Limb (tissue), 2 donors: ENCODE data around the gene PCSK1.
A peak's percentile ranks its signal among the peaks of the same experiment; 100 is the strongest.

Experiments used
- DNase-seq, 2 donors: peaks; one replicate each; pipeline ENCODE4 v3.0.0-alpha.2; 2016; ENCODE audit errors: extremely low spot score in 2 of 2

Gene PCSK1

GRCh38 chr5:96433066-96433447 is at the start of gene PCSK1:
PCSK1 (minus strand) TSS chr5:96433248; CDS start chr5:96433042, 206 bp downstream.
- peak in 1 of 2 donors; percentile 45 for DNase-seq

- no peak for DNase-seq
Observed at GRCh38 chr5:96481867-96482266, 48.8 kb upstream of the PCSK1 start.

- no peak for DNase-seq
Observed at GRCh38 chr5:96481009-96481786, 48.1 kb upstream of the PCSK1 start.

- no peak for DNase-seq
Observed at GRCh38 chr5:96478983-96479382, 45.9 kb upstream of the PCSK1 start.

GRCh38 chr5:96476654-96477053 is 43.6 kb upstream of the PCSK1 start:
- DNase-seq, result no peak

GRCh38 chr5:96474073-96474472 is 41.0 kb upstream of the PCSK1 start:
- no peak for DNase-seq

- no peak for DNase-seq
Observed at GRCh38 chr5:96473155-96473554, 40.1 kb upstream of the PCSK1 start.

- DNase-seq, result no peak
Observed at GRCh38 chr5:96470785-96471184, 37.7 kb upstream of the PCSK1 start.

GRCh38 chr5:96468956-96469355 is 35.9 kb upstream of the PCSK1 start:
- DNase-seq, result no peak

- no peak for DNase-seq
Observed at GRCh38 chr5:96463091-96463490, 30.0 kb upstream of the PCSK1 start.

- no peak for DNase-seq
Observed at GRCh38 chr5:96459313-96460121, 26.5 kb upstream of the PCSK1 start.

- no peak for DNase-seq
Observed at GRCh38 chr5:96458176-96458575, 25.1 kb upstream of the PCSK1 start.

- no peak for DNase-seq
Observed at GRCh38 chr5:96455789-96456188, 22.7 kb upstream of the PCSK1 start.

GRCh38 chr5:96453394-96453793 is 20.3 kb upstream of the PCSK1 start:
- DNase-seq, result no peak

GRCh38 chr5:96447949-96448348 is 14.9 kb upstream of the PCSK1 start:
- DNase-seq, result no peak

- DNase-seq, result no peak
Observed at GRCh38 chr5:96440185-96440538, 7.1 kb upstream of the PCSK1 start.

- no peak for DNase-seq
Observed at GRCh38 chr5:96439477-96440184, 6.6 kb upstream of the PCSK1 start.

GRCh38 chr5:96434201-96434645 is 1.2 kb upstream of the PCSK1 start:
- peak; percentile 70 to 80 for DNase-seq

GRCh38 chr5:96432216-96433065 is 607 bp downstream of the PCSK1 start:
- DNase-seq, result peak in 1 of 2 donors; percentile 47

- DNase-seq, result peak in 1 of 2 donors; percentile 38
Observed at GRCh38 chr5:96431376-96432187, 1.5 kb downstream of the PCSK1 start.
